ENCODE results near the gene GALNT6. TPM values are rescaled to one million over a fixed set of nuclear protein-coding genes. Genes with fewer than 3 reads are reported as not detected.

The GALNT6 gene
- total RNA-seq, 1 experiment from 2014 or later: 27.6 TPM

DNA sequence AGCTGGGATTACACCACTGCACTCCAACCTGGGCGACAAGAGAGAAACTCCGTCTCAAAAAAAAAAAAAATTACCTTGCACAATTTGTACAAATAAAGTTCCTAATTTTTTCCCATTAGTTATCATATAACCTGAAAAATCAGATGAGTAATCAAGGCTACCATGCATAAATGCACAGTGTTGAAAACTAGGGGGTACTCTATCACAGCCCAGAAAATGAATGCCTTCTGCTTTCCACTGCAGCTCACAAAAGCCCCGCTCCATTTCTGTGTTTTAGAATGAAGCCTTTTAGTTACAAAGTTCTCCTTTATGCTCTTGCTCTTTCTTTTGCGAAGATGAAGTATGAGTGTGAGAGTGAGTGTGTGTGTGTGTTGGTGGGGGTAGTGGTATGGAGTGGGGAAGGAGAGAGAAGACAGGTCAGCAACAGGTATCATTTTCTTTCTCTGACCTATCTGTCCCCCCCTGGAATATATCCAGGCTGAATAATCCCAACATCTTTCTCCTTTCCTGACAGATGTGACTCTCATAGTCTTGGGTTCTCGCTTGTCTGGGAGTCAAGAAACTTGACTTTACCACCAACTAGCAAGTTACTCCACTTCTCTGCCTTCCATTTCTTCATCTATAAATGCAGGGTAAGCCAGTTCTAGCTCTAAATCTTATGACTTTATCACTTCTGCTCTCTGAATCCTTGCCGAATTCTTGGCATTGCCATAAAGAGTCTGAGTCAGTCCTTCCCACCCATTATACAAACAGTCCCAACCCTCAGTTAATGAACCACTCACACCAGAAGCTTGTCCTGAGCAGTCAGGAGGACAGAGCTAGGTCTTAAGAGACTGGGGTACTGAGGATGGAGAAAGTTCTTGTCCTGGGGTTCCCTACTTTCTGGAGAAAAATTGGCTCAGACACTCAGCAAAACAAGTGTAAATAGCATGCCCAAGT is 83.3 kb downstream of the GALNT6 start:
- peaks cover 14% of the 10 kb centered on the region for H3K4me1 Mint-ChIP-seq (ENCODE audit: insufficient read depth, unreplicated experiment)
- H3K4me3 Mint-ChIP-seq (ENCODE audit: unreplicated experiment): peak overlapping the region; percentile 9
- intact Hi-C loops (cut with micrococcal nuclease): loop anchor here (5.0 kb wide), 1 partner anchor 36 kb away; the partner anchor contains the start of gene SMAGP
- H3K27ac Mint-ChIP-seq (ENCODE audit: low read depth, unreplicated experiment): peak overlapping the region; percentile 14
- peak; percentile 74 for DNase-seq (ENCODE audit: unreplicated experiment)
- H3K27me3 Mint-ChIP-seq (ENCODE audit: insufficient read depth, unreplicated experiment): no peaks in the 10 kb centered on the region
- BruUV-seq (replicated peaks): no TSS peak
- CTCF ChIA-PET: interaction anchor here (1.8 kb wide), 1 partner anchor 33 kb away, joined by 6 read pairs; no protein-coding TSS in a partner anchor
- H3K36me3 Mint-ChIP-seq (ENCODE audit: insufficient read depth, unreplicated experiment): no peaks in the 10 kb centered on the region
- TF ChIP-seq, protein P1, sequence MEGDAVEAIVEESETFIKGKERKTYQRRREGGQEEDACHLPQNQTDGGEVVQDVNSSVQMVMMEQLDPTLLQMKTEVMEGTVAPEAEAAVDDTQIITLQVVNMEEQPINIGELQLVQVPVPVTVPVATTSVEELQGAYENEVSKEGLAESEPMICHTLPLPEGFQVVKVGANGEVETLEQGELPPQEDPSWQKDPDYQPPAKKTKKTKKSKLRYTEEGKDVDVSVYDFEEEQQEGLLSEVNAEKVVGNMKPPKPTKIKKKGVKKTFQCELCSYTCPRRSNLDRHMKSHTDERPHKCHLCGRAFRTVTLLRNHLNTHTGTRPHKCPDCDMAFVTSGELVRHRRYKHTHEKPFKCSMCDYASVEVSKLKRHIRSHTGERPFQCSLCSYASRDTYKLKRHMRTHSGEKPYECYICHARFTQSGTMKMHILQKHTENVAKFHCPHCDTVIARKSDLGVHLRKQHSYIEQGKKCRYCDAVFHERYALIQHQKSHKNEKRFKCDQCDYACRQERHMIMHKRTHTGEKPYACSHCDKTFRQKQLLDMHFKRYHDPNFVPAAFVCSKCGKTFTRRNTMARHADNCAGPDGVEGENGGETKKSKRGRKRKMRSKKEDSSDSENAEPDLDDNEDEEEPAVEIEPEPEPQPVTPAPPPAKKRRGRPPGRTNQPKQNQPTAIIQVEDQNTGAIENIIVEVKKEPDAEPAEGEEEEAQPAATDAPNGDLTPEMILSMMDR (IDR thresholded peaks at IDR 0.05; ENCODE audit: unreplicated experiment): no peak
- H3K9me3 Mint-ChIP-seq (ENCODE audit: unreplicated experiment): no peaks in the 10 kb centered on the region
- POLR2A ChIA-PET: interaction anchor here (0.8 to 1.1 kb wide), 4 partner anchors 10 to 69 kb away, joined by 3 read pairs; partner anchors contain the start of gene DAZAP2

DNA sequence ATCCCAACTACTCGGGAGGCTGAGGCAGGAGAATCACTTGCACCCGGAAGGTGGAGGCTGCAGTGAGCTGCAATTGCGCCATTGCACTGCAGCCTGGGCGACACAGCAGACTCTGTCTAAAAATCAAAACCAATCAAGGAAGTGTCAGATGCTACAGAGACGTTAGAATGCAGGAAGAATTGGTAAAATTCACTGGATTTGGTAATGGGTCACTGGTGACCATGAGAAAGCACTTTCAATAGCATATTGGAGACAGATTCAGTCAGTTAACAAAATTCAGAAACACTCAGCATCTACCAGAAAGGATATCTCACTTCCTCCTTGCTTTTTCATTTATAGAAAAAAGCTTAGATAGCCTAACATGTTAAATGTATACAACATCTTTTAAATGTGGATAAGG is 84.7 kb downstream of the GALNT6 start:
- TF ChIP-seq, protein P1 (IDR thresholded peaks at IDR 0.05; ENCODE audit: unreplicated experiment): no peak
- H3K27ac Mint-ChIP-seq (ENCODE audit: low read depth, unreplicated experiment): no peak overlapping the region

More for the DNA sequence above, 84.7 kb downstream of the GALNT6 start:
- Mint-ChIP-seq H3K4me3 (ENCODE audit: unreplicated experiment) (no peak overlapping the region), H3K4me1 (ENCODE audit: insufficient read depth, unreplicated experiment) (peaks cover 14% of the 10 kb centered on the region), H3K9me3 (ENCODE audit: unreplicated experiment) (no peaks in the 10 kb centered on the region), H3K36me3 (ENCODE audit: insufficient read depth, unreplicated experiment) (no peaks in the 10 kb centered on the region), H3K27me3 (ENCODE audit: insufficient read depth, unreplicated experiment) (no peaks in the 10 kb centered on the region)
- ChIA-PET POLR2A (interaction anchor here (0.6 kb wide), 1 partner anchor 605 kb away, joined by 3 read pairs; no protein-coding TSS in a partner anchor), CTCF (interaction anchor here (1.5 kb wide), 1 partner anchor 34 kb away, joined by 5 read pairs; no protein-coding TSS in a partner anchor)
- intact Hi-C loops (cut with micrococcal nuclease): loop anchor here (5.0 kb wide), 1 partner anchor 34 kb away; the partner anchor contains the start of gene SMAGP
- no TSS peak for BruUV-seq (replicated peaks)
- no peak for DNase-seq (ENCODE audit: unreplicated experiment)

Other genes starting within 250 kb of the GALNT6 start
- 31.5 and 34.9 TPM in 2 replicates for gene TFCP2, start 218.3 kb downstream of the GALNT6 start, total RNA-seq (2022)
- 3.0 and 3.8 TPM in 2 replicates for gene POU6F1, start 173.3 kb downstream of the GALNT6 start, total RNA-seq (2022)
- 74.2 and 93.2 TPM in 2 replicates for gene DAZAP2, start 152.6 kb downstream of the GALNT6 start, total RNA-seq (2022)
- gene SMAGP, start 121.0 kb downstream of the GALNT6 start, total RNA-seq (2022): 17.4 and 19.0 TPM in 2 replicates
- not detected in 2 replicates for gene BIN2, start 67.2 kb downstream of the GALNT6 start, total RNA-seq (2022)
- not detected in 2 replicates for gene CELA1, start 44.7 kb downstream of the GALNT6 start, total RNA-seq (2022)
- 0.56 and 1.1 TPM in 2 replicates for gene SLC4A8, start 33.4 kb upstream of the GALNT6 start, total RNA-seq (2022)
- gene SCN8A, start 199.8 kb upstream of the GALNT6 start, total RNA-seq (2022): 0.70 and 2.1 TPM in 2 replicates